PFSK-1 (cell line): ENCODE results near the gene KIAA1549.

Experiments used
- FOXP2 ChIP-seq: optimal IDR thresholded peaks from 2 replicates; pipeline ENCODE3; 2011; ENCODE audit warnings: borderline replicate concordance, control low read depth, inconsistent platforms; ENCODE audit not compliant: insufficient read depth; ENCODE audit errors: extremely low read length, extremely low read depth
- POLR2AphosphoS5 ChIP-seq: IDR thresholded peaks from 2 replicates; pipeline ENCODE4 v1.6.1; 2012; ENCODE audit warnings: low read depth, mild to moderate bottlenecking, control low read depth, low read length, moderate library complexity
- REST ChIP-seq, 2 experiments: IDR thresholded peaks; 2 replicates each; pipeline versions ENCODE4 v1.6.1 to v1.8.0; 2011 to 2012; ENCODE audit warnings: low read depth in 2 of 2, low read length in 2 of 2, control low read depth in 1 of 2, inconsistent platforms in 1 of 2, mild to moderate bottlenecking in 1 of 2, moderate library complexity in 1 of 2; ENCODE audit not compliant: insufficient read depth in 1 of 2
- SIN3A ChIP-seq: IDR thresholded peaks from 2 replicates; pipeline ENCODE4 v1.6.1; 2012; ENCODE audit warnings: mild to moderate bottlenecking, low read length, moderate library complexity, borderline replicate concordance; ENCODE audit not compliant: insufficient read depth
- TAF1 ChIP-seq: IDR thresholded peaks from 2 replicates; pipeline ENCODE4 v1.6.1; 2012; ENCODE audit warnings: low read length, control low read depth, borderline replicate concordance; ENCODE audit not compliant: insufficient read depth

KIAA1549 gene

DNA sequence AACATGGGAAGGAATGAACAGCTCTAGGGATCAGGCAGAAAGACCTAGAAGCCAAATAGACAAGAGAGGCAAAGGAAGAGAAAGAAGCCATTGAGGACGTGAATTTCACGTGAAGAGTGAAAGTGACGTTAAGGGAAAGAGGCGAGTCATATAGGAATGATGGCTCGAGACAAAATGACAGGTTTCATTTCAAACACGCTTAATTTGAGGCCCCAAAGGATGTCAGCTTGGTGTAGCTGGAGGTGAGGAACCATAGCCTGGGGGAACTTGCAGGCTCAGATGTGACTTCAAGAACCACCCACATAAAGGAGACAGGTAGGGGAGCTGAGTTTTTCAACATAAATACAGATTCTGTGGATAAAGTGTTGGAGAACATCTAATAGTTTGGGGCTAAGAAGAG, 98.9 kb downstream of the KIAA1549 start:
- TF ChIP-seq FOXP2 = no peak
- TF ChIP-seq TAF1 = no peak
- no peak for TF ChIP-seq REST (IDR thresholded peaks at IDR 0.05; ENCODE audit: insufficient read depth in 1 of 2, low read depth in 2 of 2, low read length in 2 of 2)
- TF ChIP-seq POLR2AphosphoS5 = no peak

DNA sequence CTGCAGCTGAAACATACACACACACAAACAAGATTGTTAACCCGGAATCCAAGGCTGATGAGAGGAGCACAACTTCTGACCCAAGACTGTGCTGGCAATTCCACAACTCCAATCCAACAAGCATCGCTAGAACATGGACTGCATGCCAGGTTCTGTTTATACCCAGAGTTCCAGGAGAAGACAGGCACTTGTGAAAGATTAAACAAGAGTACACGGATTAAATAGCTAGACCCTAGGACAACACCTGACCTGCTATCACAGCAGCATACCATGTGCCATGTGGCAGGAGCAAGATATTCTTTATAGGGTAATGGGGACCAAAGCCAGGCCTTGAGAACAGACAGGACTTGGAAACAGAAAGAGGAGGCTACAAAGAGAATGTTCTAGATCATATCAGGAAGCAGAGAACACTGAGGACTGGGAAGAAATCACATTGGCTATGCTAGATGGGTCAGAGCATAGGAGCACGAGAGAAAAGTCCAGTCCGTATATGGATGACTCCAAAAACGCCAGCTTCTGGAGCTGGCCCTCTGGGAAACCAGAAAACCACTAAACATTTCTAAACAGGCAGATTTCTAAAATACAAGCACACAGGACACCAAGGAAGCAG, 99.5 kb downstream of the KIAA1549 start:
- TF ChIP-seq TAF1 = no peak
- TF ChIP-seq FOXP2 = no peak
- no peak for TF ChIP-seq REST (IDR thresholded peaks at IDR 0.05; ENCODE audit: insufficient read depth in 1 of 2, low read depth in 2 of 2, low read length in 2 of 2)
- no peak for TF ChIP-seq SIN3A
- no peak for TF ChIP-seq POLR2AphosphoS5

- no peak for TF ChIP-seq POLR2AphosphoS5
- no peak for TF ChIP-seq TAF1
- TF ChIP-seq REST (IDR thresholded peaks at IDR 0.05; ENCODE audit: insufficient read depth in 1 of 2, low read depth in 2 of 2, low read length in 2 of 2) = no peak
- TF ChIP-seq FOXP2 = no peak
- TF ChIP-seq SIN3A = no peak
Measured at GRCh38 chr7:138880881-138881578, 100.2 kb downstream of the KIAA1549 start.

DNA sequence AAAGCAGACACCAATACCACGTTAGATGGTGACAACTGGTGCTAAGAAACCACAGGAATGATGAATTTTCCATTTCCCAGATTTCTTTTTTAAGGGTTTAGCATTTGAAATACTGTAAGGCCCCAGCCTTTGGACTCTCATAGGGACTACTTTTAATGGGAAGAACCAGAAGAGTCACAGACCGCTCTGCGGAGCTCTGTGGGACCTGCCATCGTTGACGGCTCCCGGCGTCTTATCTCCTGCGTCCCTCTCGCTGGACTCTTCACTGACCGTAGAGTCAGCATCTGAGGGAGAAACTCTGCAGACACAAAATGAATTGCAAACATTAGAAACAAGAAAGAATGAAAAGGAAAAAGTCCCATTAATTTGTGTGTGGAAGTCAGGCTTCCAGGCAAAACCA, 101.8 kb downstream of the KIAA1549 start:
- TF ChIP-seq REST (IDR thresholded peaks at IDR 0.05; ENCODE audit: insufficient read depth in 1 of 2, low read depth in 2 of 2, low read length in 2 of 2) (no peak), SIN3A (no peak), TAF1 (no peak), FOXP2 (no peak), POLR2AphosphoS5 (no peak)

DNA sequence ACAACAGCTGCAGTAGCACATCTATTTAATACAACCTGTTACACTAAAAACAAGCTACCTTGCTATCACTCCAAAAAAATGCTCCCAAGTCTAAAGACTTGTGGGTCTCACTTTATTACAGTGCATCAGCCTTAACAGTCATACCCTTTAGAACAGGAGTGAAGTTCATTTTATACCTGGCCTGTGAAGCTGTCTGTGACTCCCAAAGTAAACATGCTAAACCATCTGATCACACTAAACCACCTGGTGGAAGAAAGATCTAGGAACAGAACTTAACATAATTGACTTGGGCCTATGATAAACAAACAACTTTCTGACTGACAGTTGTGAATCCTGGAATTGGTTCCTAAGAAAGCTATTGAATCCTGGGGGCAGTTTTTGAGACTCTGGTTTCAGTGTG, 102.3 kb downstream of the KIAA1549 start:
- TF ChIP-seq POLR2AphosphoS5 (no peak), REST (IDR thresholded peaks at IDR 0.05; ENCODE audit: insufficient read depth in 1 of 2, low read depth in 2 of 2, low read length in 2 of 2) (no peak), FOXP2 (no peak), SIN3A (no peak), TAF1 (no peak)
